Activated CD8-positive, alpha-beta T cell treated with anti-CD3 and anti-CD28 coated beads, Interleukin-2, amount 10 ng/mL, durations not matched to agents 7 days and 5 days (primary cell): ENCODE data around the gene LBP. TPM values are rescaled to one million over a fixed set of nuclear protein-coding genes. Genes with fewer than 3 reads are reported as not detected.
"Not testable (repeated sequence)": the region's sequence is repeated elsewhere in the genome, so short reads cannot be mapped to it uniquely, and the experiment has no call there.

Source experiments
- ATAC-seq: fragments of 150-1000 bp; cut with Tn5 transposase; one replicate; pipeline ENCODE4 v1.10.0; 2021; ENCODE audit warnings: moderate library complexity
- CTCF ChIA-PET: fragments of 350-600 bp; sonication (Branson Sonifier 250); formaldehyde crosslinking; loops from one replicate; lab custom pipeline; 2021; ENCODE audit warnings: antibody characterized with exemption; lab: Charles Lee
- POLR2A ChIA-PET: fragments of 350-600 bp; sonication (Branson Sonifier 250); formaldehyde crosslinking; loops from one replicate; lab custom pipeline; 2021; ENCODE audit warnings: antibody characterized with exemption; lab: Charles Lee
- DNase-seq: peaks from one replicate; pipeline ENCODE4 v3.0.0-alpha.2; 2020
- H3K27ac Mint-ChIP-seq: one replicate; pipeline ENCODE4 v1.8.0; 2021; ENCODE audit warnings: mild to moderate bottlenecking, mixed read lengths
- H3K27me3 Mint-ChIP-seq: one replicate; pipeline ENCODE4 v1.8.0; 2021; ENCODE audit warnings: low read depth, mixed read lengths
- H3K36me3 Mint-ChIP-seq: one replicate; pipeline ENCODE4 v1.8.0; 2021; ENCODE audit warnings: low read depth, mixed read lengths
- H3K4me1 Mint-ChIP-seq: one replicate; pipeline ENCODE4 v1.8.0; 2021; ENCODE audit warnings: low read depth, mixed read lengths
- H3K4me3 Mint-ChIP-seq: one replicate; pipeline ENCODE4 v1.8.0; 2021; ENCODE audit warnings: mild to moderate bottlenecking, mixed read lengths
- H3K9me3 Mint-ChIP-seq: one replicate; pipeline ENCODE4 v1.8.0; 2022; ENCODE audit warnings: mixed read lengths; ENCODE audit not compliant: insufficient read depth
- total RNA-seq, 2 experiments: library from RNA; stranded (reverse); gene quantifications; one replicate each; pipeline ENCODE4 v1.2.3, GENCODE V29; 2021

Gene LBP
- total RNA-seq, 2 experiments from 2014 or later = not detected

GRCh38 chr20:38354227-38354626 lies 7.9 kb downstream of the LBP start:
- H3K27me3 Mint-ChIP-seq = no peaks in the 10 kb centered on the region
- H3K9me3 Mint-ChIP-seq = no peaks in the 10 kb centered on the region
- peaks cover 11% of the 10 kb centered on the region for H3K4me1 Mint-ChIP-seq
- DNase-seq (no peak), ATAC-seq (no peak)
- H3K4me3 Mint-ChIP-seq = no peak overlapping the region
- ChIA-PET POLR2A (no interaction called here), CTCF (no interaction called here)
- H3K27ac Mint-ChIP-seq = no peak overlapping the region
- no peaks in the 10 kb centered on the region for H3K36me3 Mint-ChIP-seq

- Mint-ChIP-seq H3K27ac (no peak overlapping the region), H3K4me1 (peaks cover 11% of the 10 kb centered on the region), H3K4me3 (no peak overlapping the region), H3K9me3 (no peaks in the 10 kb centered on the region), H3K27me3 (no peaks in the 10 kb centered on the region), H3K36me3 (no peaks in the 10 kb centered on the region)
- no peak for DNase-seq
- no peak for ATAC-seq
- POLR2A ChIA-PET = interaction anchor here (0.7 kb wide), 1 partner anchor 322 kb away, joined by 3 read pairs; the partner anchor contains the start of genes RPRD1B and TTI1
- CTCF ChIA-PET = no interaction called here
These were observed 9.1 kb downstream of the LBP start for GRCh38 chr20:38355161-38356012.

- CTCF ChIA-PET = no interaction called here
- Mint-ChIP-seq H3K27me3 (no peaks in the 10 kb centered on the region), H3K4me1 (peaks cover 11% of the 10 kb centered on the region), H3K4me3 (no peak overlapping the region), H3K9me3 (no peaks in the 10 kb centered on the region), H3K27ac (no peak overlapping the region), H3K36me3 (no peaks in the 10 kb centered on the region)
- DNase-seq (peak; percentile 50), ATAC-seq (peak; percentile 33)
- POLR2A ChIA-PET = no interaction called here
These were observed 11.4 kb downstream of the LBP start for GRCh38 chr20:38357653-38358207.

- ATAC-seq (no peak), DNase-seq (no peak)
- Mint-ChIP-seq H3K27me3 (no peaks in the 10 kb centered on the region), H3K9me3 (no peaks in the 10 kb centered on the region), H3K4me1 (peaks cover 11% of the 10 kb centered on the region), H3K4me3 (no peak overlapping the region), H3K27ac (no peak overlapping the region), H3K36me3 (no peaks in the 10 kb centered on the region)
- ChIA-PET CTCF (no interaction called here), POLR2A (no interaction called here)
These were observed 12.3 kb downstream of the LBP start for GRCh38 chr20:38358556-38358955.

- no peak for DNase-seq
- Mint-ChIP-seq H3K4me1 (no peaks in the 10 kb centered on the region), H3K27me3 (no peaks in the 10 kb centered on the region), H3K4me3 (no peak overlapping the region), H3K36me3 (no peaks in the 10 kb centered on the region), H3K27ac (no peak overlapping the region), H3K9me3 (no peaks in the 10 kb centered on the region)
- ChIA-PET CTCF (no interaction called here), POLR2A (no interaction called here)
- no peak for ATAC-seq
These were observed 16.9 kb downstream of the LBP start for GRCh38 chr20:38363004-38363747.

GRCh38 chr20:38369389-38369788 lies 23.1 kb downstream of the LBP start:
- no peak overlapping the region for H3K27ac Mint-ChIP-seq
- H3K27me3 Mint-ChIP-seq = peaks cover 7% of the 10 kb centered on the region
- H3K4me3 Mint-ChIP-seq = no peak overlapping the region
- no peak for DNase-seq
- POLR2A ChIA-PET = no interaction called here
- H3K9me3 Mint-ChIP-seq = no peaks in the 10 kb centered on the region
- CTCF ChIA-PET = no interaction called here
- ATAC-seq = no peak
- no peaks in the 10 kb centered on the region for H3K4me1 Mint-ChIP-seq
- H3K36me3 Mint-ChIP-seq = no peaks in the 10 kb centered on the region

- ChIA-PET CTCF (interaction anchor here (2.3 kb wide), 1 partner anchor 152 kb away, joined by 6 read pairs; no protein-coding TSS in a partner anchor), POLR2A (no interaction called here)
- Mint-ChIP-seq H3K36me3 (no peaks in the 10 kb centered on the region), H3K9me3 (no peaks in the 10 kb centered on the region), H3K27me3 (peaks cover 7% of the 10 kb centered on the region), H3K4me1 (no peaks in the 10 kb centered on the region), H3K27ac (no peak overlapping the region), H3K4me3 (no peak overlapping the region)
- ATAC-seq (no peak), DNase-seq (no peak)
These were observed 26.5 kb downstream of the LBP start for GRCh38 chr20:38372806-38373205.

- peaks cover 7% of the 10 kb centered on the region for H3K27me3 Mint-ChIP-seq
- no peak overlapping the region for H3K4me3 Mint-ChIP-seq
- ChIA-PET POLR2A (no interaction called here), CTCF (interaction anchor here (2.3 kb wide), 1 partner anchor 152 kb away, joined by 6 read pairs; no protein-coding TSS in a partner anchor)
- no peaks in the 10 kb centered on the region for H3K36me3 Mint-ChIP-seq
- H3K27ac Mint-ChIP-seq = no peak overlapping the region
- no peak for ATAC-seq
- no peaks in the 10 kb centered on the region for H3K4me1 Mint-ChIP-seq
- no peak for DNase-seq
- no peaks in the 10 kb centered on the region for H3K9me3 Mint-ChIP-seq
These were observed 27.1 kb downstream of the LBP start for GRCh38 chr20:38373231-38373867.

- Mint-ChIP-seq H3K9me3 (no peaks in the 10 kb centered on the region), H3K36me3 (no peaks in the 10 kb centered on the region), H3K27me3 (peaks cover 7% of the 10 kb centered on the region), H3K4me1 (no peaks in the 10 kb centered on the region), H3K4me3 (no peak overlapping the region), H3K27ac (no peak overlapping the region)
- DNase-seq (no peak), ATAC-seq (no peak)
- ChIA-PET CTCF (no interaction called here), POLR2A (no interaction called here)
These were observed 27.6 kb downstream of the LBP start for GRCh38 chr20:38373898-38374297.

- ATAC-seq (no peak), DNase-seq (no peak)
- no peak overlapping the region for H3K4me3 Mint-ChIP-seq
- no peaks in the 10 kb centered on the region for H3K4me1 Mint-ChIP-seq
- H3K27me3 Mint-ChIP-seq = peaks cover 8% of the 10 kb centered on the region
- CTCF ChIA-PET = no interaction called here
- POLR2A ChIA-PET = no interaction called here
- H3K9me3 Mint-ChIP-seq = no peaks in the 10 kb centered on the region
- H3K36me3 Mint-ChIP-seq = no peaks in the 10 kb centered on the region
- H3K27ac Mint-ChIP-seq = no peak overlapping the region
These were observed 30.9 kb downstream of the LBP start for GRCh38 chr20:38377039-38377685.

GRCh38 chr20:38377838-38378237 lies 31.6 kb downstream of the LBP start:
- H3K27ac Mint-ChIP-seq, POLR2A ChIA-PET, DNase-seq, H3K27me3 Mint-ChIP-seq, H3K4me1 Mint-ChIP-seq, H3K4me3 Mint-ChIP-seq, H3K36me3 Mint-ChIP-seq, CTCF ChIA-PET, ATAC-seq, H3K9me3 Mint-ChIP-seq: not testable (repeated sequence)
